IPS-18c (cell line): ENCODE data around the gene CNTN4.

Source experiments
- H3K4me3 ChIP-seq: 2 replicates; pipeline ENCODE4 v1.7.0; 2013; ENCODE audit warnings: low read depth, mild to moderate bottlenecking, low read length, moderate library complexity; ENCODE audit not compliant: insufficient read depth
- H3K9me3 ChIP-seq: one replicate; pipeline ENCODE4 v1.6.1; 2013; ENCODE audit warnings: mild to moderate bottlenecking, low read length, moderate library complexity; ENCODE audit not compliant: control insufficient read depth, insufficient read depth

CNTN4 gene

DNA sequence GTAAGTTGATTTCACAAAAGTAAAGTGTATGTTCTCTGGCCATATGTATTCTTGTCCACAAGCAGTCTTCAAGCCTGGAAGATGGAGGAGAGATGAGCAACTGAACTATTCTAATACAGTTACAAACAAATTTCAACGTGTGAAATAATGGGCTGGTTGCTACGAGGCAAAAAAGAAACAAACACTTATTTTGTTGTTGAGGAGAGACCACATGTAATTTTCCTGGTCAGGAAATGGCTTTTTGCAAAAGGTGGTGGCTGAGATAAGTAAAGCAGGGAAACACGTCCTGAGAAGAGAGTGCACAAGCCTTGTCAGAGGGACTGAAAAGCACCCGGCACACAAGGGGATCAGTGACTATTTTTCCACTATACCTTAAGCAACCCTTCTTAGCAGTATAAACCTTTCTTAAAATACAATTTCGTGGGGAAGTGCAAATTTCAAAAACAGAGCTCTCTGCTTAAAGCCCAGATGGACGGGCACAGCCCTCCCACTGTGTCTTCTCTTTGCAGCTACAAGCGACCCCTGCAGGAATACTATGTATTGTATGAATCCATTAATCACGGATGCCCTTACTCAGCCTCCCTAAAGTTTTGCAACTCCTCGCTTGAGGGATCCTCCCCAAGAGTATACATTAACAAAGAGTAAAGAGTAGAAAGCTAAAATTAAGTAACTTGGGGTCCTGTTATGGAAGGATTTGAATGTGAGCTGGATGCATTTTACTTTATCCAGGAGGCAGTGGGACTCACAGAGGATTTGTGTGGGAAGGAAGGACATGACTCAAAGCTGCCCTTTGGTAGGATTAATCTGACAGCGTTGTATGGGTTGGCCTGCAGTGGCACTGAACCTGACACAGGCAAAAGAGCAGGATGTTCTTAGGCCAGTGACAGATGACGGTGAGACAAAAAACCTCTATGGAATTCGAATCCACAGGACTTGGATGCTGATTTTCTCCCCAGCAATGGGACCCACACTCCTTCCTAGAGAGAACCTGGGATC is 757.8 kb downstream of the CNTN4 start:
- H3K4me3 ChIP-seq = no peak overlapping the region
- no peaks in the 10 kb centered on the region for H3K9me3 ChIP-seq

DNA sequence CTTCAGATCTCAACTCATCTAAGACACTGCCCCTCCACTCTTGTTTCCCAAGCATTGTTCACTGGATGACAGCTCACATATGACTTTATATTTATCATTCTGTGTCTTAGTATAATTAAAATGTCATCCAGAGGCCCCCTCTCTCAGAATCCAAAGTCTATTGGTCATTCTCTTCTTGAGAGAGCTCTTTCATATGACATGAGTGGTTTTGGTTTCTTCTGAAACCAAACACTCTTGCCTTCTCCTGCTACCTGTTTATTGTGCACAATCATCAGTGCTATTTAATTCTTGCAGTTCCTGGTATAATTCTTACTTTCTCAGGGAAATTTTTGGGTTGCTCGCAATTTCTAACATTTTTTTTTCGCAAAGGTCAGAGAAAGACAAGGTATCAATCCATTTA is 762.0 kb downstream of the CNTN4 start:
- Histone ChIP-seq H3K4me3 (no peak overlapping the region), H3K9me3 (no peaks in the 10 kb centered on the region)

DNA sequence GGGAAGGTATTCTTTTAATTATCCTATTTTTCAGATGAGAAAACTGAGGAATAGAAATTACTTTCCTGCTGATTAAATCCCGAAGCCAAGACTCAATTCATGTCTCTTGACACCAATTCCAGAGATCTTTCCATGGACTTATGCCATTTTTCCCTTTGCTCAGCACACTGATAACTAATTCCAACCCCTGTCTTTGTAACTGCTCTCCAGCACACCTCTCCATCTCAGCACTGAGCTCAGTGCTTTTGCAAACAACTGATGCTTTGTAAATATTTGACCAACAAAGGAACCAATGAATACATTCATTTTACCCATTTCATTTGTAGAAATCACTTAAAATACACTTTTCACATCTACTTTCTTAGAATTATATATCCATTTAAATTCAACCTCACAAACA is 762.5 kb downstream of the CNTN4 start:
- no peaks in the 10 kb centered on the region for H3K9me3 ChIP-seq
- no peak overlapping the region for H3K4me3 ChIP-seq

DNA sequence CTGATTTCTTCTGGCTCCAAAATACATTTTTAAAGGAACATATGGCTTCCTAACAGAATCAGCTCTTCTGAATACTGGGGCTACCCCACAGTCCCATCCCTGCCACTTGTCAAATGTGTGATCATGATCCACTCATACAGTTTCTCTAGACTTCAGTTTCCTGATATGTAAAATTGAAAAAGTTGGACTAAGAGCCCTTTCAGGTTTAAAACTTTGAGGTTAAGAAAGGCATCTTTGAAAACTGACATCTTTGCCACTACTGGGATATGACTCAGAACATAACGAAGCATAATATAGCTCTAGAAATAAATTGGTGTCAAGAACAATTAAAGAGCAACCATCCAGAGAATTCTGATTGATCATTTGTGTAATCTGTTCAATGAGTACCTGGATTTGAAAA is 763.3 kb downstream of the CNTN4 start:
- H3K9me3 ChIP-seq = no peaks in the 10 kb centered on the region
- H3K4me3 ChIP-seq = no peak overlapping the region

DNA sequence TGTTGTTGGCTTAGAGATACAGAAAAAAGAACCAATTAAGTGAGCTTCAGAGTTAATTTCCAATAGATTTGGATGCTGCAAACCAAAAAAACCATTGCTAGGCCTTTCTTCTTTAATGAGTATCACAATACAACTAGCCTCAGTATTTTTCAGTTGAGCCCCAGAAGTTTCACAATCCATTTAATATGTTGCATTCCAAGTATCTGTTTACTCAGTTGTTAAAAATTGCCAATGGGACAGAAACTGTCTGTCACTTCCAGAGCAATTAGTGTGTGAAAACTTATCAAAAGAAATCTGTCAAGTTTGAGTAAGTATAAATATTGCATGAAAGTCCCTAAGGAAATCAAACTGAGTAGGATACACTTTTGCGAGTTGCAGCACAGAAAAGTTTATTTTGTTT is 763.7 kb downstream of the CNTN4 start:
- no peaks in the 10 kb centered on the region for H3K9me3 ChIP-seq
- no peak overlapping the region for H3K4me3 ChIP-seq

DNA sequence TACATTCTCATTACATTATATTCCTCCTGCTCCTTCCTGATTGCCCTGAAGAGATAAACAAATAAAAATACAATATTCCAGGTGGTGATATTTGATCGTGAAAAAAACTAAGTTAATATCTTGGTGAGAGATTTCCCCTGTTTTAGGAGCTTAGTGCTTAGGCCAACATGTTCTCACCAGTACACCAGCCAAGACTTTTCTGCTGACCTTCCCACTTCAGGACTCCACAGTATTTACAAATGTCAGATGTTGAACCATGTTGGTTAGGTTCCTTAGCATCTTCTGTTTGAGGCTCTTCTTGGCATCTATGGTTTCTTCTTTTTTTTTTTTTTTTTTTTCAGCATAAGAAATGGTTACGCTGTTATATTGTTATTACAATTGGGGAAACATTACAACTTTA is 764.5 kb downstream of the CNTN4 start:
- no peak overlapping the region for H3K4me3 ChIP-seq
- H3K9me3 ChIP-seq = no peaks in the 10 kb centered on the region

DNA sequence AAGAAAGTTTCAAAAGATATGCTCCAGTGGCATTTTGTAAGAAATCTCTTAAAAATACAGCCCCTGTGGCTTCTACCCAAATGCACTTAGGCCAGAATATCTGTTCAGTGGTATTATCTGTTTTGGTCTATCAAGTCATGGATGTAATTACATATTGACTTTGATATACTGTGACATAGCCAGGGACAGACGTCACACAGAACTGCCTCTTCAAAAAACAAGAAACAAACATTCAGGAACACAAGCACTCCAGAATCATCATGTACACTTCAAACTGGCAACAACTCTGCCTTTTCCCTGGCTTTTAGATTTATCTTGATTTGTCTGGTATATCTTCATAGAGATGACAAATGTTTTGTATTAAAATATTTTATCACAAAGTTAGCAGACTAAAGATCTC is 771.2 kb downstream of the CNTN4 start:
- Histone ChIP-seq H3K9me3 (no peaks in the 10 kb centered on the region), H3K4me3 (no peak overlapping the region)

DNA sequence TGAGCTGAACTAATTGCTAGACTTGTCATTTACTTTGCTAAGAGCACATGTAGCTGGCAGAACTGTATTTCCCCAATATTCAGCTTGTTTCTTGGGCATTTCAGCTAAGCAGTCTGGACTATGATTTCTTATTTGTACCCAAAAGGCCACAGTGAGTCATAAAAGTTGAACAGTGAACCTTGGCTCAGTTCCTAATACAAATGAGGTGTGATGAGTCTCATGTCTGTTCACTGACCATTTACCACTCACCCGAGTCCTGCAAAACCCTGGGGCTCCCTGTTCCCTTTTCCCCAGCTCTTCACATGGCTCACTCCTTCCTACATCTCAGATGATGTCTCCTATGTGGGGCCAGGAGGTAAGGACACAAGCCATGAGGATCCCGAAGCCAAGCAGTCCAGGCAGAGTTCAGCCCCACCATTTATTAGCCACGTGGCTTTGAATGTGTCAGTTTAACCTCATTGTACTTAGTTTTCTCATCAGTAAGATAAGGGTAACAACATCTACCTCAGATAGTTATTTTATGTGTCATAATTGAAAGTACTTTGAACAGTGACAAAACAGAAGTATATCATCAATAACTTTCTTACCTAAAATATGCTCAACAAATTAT is 772.2 kb downstream of the CNTN4 start:
- H3K9me3 ChIP-seq = no peaks in the 10 kb centered on the region
- H3K4me3 ChIP-seq = no peak overlapping the region

DNA sequence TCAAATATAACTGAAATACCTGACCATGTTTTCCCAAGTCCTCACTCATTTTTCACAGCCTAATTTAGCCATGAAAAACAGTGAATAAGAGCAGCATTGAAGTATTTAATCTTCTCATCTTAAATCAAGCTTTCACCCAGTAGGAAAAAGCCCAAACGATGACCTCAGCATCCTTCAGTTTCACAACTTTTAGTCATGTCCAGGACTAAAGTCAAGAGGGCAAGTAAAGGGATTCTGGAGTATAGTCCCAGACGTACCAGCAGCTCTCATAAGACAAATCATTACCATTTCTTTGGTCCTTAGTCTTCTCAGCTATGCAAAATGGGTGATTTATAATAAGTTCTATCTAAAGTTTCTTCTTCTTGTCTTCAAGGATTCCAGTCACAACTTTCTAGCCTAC is 774.2 kb downstream of the CNTN4 start:
- no peaks in the 10 kb centered on the region for H3K9me3 ChIP-seq
- no peak overlapping the region for H3K4me3 ChIP-seq

DNA sequence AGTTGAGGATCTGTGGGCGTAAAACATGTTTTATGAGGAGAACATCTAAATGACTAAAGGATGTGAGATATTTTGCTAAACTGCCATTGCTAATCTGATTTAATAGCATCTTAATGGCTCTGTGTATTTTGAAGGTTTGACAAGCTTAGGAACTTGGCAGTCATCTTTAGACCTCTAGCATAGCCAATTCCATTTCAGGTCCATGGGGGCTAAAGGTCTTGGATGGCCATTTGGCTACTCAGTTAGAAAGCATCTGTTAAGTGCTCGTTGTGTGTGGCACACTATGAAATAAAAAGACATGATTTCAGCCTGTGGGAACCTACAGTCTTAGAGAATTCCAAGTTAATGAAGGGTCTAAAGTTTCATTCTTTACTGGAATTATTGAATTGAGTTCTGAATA is 775.3 kb downstream of the CNTN4 start:
- no peaks in the 10 kb centered on the region for H3K9me3 ChIP-seq
- H3K4me3 ChIP-seq = no peak overlapping the region

DNA sequence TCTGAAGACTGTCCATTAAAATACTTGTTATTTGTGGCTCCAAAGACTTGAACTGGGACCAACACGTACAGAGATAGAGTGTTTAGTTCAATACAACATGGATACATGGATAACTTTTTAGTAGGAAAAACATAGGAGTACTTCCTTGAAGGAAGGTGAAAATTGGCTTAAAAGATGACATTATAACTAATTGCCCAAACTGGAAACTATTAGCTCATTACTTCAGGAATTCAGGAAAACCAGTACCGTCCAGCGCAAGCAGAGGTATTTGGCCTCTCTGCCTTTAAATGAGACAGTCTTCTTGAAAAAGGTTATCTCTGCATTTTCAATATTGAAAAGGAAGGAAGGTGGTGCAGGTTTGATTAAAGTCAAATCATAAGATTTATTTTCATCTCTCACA is 777.0 kb downstream of the CNTN4 start:
- H3K9me3 ChIP-seq = no peaks in the 10 kb centered on the region
- no peak overlapping the region for H3K4me3 ChIP-seq

DNA sequence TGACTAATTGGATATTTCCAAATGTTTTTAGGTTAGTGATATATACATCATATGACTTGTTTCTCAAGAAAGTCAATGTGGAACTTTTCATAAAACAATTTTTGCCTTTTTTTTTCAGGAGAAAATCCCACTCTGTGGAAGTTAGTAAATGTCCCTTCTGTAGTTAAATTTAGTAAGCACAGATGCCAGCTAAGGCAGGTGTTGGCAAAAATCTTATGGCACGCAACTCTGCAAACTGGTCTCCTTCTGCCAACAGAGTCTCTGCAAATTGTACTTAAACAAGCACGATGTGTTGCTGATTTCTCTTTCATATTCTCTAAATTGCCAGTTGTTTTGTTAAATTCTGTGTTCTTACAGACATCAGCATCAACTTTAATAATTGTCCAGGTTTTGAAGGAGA is 777.7 kb downstream of the CNTN4 start:
- no peaks in the 10 kb centered on the region for H3K9me3 ChIP-seq
- H3K4me3 ChIP-seq = no peak overlapping the region

DNA sequence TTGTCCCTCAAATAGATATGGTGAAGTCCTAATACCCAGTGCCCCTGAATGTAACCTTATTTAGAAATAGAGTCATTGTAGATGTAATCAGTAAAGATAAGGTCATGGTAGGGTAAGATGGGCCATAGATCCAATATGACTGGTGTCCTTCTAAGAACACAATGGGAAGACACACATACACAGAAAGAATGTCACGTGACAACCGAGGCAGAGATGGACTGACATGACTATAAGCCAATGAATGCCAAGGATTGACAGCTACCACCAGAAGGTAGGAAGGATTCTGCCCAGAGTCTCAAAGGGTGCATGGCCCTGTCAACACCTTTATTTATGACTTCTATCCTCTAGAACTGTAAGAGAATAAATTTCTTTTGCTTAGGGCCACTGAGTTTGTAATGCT is 780.4 kb downstream of the CNTN4 start:
- Histone ChIP-seq H3K9me3 (no peaks in the 10 kb centered on the region), H3K4me3 (no peak overlapping the region)

DNA sequence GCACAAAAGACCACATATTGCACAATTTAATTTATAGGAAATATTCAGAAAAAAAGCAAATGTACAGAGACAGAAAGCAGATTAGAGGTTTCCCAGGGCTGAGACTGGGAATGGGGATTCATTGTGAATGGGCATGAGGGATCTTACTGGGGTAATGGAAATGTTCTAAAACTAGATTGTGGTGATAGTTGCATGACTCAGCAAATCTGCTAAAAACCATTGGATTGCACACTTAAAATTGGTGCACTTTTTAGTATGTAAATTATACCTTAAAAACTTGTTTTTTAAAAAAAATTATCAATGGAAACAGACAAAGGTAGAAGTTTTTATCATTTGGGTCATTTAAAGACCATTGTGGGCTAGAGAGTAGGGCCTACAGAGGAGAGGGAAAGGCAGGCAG is 780.9 kb downstream of the CNTN4 start:
- Histone ChIP-seq H3K9me3 (no peaks in the 10 kb centered on the region), H3K4me3 (no peak overlapping the region)

DNA sequence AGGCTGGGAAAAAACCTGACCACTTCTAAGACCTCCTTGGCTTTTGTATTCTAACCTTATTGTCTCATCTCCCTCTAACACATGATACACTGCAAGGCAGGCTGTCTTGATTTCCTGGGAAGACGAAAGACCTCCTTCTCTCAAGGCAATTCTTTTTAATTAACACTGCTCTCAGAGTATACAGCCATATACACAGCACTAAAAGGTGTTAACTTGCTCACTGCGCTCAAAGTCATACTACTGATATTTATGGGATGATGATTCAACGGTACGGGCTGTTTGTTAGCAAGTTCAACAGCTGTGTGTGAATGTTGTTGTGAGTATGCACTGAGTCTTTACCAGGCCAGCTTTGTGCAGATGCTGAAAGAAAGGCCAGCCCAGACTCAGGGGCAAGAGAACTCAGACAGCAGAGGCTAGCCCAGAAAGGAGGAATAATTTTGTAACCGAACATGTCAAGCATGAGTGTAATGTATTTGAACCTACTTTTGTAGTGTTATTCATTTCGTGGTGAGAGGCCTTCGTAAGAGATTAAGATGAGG is 781.6 kb downstream of the CNTN4 start:
- H3K4me3 ChIP-seq = no peak overlapping the region
- H3K9me3 ChIP-seq = no peaks in the 10 kb centered on the region

DNA sequence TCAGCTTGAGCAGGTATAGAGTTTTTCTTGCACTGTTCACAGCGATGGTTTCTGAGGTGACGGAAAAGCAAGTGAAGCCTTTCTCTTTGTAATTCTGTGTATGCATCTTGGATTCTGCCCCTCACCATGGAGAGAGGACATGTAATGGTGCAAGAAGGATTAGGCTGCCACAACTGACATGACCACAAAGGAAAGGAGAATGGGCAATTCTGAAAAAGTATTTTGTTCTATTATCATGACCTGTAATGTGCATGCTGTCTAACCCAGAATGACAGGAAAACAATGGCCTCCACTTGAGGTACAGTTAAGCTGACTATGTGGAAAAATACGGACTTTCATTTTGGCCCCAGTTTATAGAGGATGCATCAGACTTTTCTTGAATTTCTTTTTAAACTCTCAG is 784.6 kb downstream of the CNTN4 start:
- Histone ChIP-seq H3K4me3 (no peak overlapping the region), H3K9me3 (no peaks in the 10 kb centered on the region)

DNA sequence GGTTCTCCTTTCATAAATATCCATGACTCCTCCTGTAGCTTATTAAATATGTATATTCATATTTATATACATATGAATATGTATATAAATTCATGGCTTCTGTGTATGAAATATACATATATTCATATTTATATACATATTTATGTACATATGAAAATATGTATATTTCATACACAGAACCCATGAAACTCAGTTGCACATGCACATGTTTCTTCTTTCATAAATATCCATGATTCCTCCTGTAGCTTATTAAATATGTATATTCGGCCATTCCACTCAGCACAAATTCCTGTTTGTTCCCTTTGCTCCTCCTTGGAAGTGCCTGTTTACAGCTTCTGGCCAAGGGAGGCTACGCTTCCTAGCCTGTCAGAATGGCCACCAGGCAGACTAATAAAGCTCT is 789.9 kb downstream of the CNTN4 start:
- Histone ChIP-seq H3K4me3 (no peak overlapping the region), H3K9me3 (no peaks in the 10 kb centered on the region)

DNA sequence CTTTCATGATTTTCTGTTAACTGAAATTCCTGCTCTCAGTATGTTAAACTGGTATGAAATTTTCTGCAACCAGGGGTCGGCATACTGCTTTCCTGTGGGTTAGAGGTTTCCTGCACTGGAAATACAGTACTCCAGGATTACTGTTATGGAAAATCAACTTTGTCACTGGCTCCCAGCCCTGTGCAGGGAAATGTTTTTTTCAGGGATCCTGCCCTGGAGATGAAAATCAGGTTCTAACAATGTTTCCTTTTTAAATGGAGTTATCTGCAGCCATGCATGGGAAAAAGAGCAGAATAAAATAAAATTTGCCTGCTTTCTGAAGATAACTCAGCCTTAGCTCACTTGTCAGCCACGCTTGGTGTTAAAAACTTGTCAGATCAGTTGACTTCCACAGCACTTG is 791.1 kb downstream of the CNTN4 start:
- Histone ChIP-seq H3K4me3 (no peak overlapping the region), H3K9me3 (no peaks in the 10 kb centered on the region)
